ENCODE results near the gene NUF2. TPM values are rescaled to one million over a fixed set of nuclear protein-coding genes. Genes with fewer than 3 reads are reported as not detected.

Gene NUF2
- total RNA-seq, 1 experiment from 2014 or later = 102 TPM

DNA sequence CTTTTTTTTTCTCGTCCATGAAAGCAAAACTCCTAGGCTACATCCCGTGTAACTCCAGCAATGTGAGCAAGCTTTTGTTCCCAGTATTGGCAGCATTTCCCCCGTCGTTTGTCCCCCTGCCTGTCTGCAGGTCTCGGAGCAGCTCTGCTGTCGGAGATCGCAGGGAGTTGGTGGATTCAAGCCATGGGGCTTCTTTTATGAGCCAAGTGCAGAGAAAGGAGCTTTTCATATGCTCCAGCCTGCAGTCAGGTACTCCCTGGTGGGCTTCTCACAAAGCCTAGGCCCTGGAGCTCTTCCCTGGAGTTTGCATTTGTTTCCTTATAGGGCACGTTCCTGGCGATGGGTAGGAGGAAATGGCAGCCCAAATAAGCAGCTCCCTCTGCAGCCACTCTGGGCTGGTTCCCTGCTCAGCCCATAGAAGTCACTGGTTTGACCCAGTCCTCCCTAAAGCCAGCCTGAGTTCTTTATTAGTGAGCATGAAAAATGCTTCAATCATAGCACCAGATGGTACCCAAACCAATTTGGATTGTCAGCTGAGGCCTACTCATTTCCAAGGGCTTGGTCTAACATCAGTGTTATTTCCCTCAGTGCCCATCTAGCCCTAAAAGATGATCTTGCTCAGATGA, 78.3 kb downstream of the NUF2 start:
- no peak for DNase-seq (ENCODE audit: low read depth)

DNA sequence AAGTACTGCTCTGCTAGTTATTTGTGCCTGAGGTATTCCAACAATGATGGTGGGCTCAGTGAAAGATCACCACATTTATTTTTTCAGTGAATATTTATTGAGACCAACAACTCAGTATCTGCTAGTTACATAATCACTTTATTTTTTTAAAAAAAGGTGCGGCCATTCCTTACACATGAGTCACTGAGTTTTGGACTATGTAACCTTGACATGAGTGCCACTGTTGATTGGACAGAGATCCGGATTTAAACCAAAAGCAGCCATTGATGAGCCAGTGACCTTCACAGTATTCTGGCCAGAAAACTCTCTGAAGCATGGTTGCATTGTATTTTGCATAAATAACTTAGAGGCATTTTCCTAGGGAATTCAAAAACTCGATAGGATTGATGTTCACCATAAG, 79.5 kb downstream of the NUF2 start:
- DNase-seq (ENCODE audit: low read depth) = no peak

Other genes starting within 250 kb of the NUF2 start
- 2.4 and 3.9 TPM in 2 replicates for gene RGS5, start 119.0 kb upstream of the NUF2 start, total RNA-seq (2014; rRNA removed; shearing (Covaris generic))